K562 (cell line): Measurements from ENCODE around the gene DAPK3. TPM values are rescaled to one million over a fixed set of nuclear protein-coding genes. Genes with fewer than 3 reads are reported as not detected.

Experiments
- BDP1 ChIP-seq: IDR thresholded peaks from 3 replicates; pipeline ENCODE4 v1.6.1; 2011; ENCODE audit not compliant: insufficient read length, insufficient read depth
- CUX1 ChIP-seq: fragments of 200-800 bp; sonication (Bioruptor generic); IDR thresholded peaks from 2 replicates; pipeline ENCODE4 v1.6.1; 2016; ENCODE audit warnings: missing genetic modification characterization, missing compliant biosample characterization
- E2F4 ChIP-seq: sonication (generic); formaldehyde crosslinking; IDR thresholded peaks from 2 replicates; pipeline ENCODE4 v1.8.0; 2022; ENCODE audit warnings: mild to moderate bottlenecking, low read depth, missing genetic modification reagents
- MITF ChIP-seq: IDR thresholded peaks from 2 replicates; pipeline ENCODE4 v1.6.1; 2014; ENCODE audit warnings: antibody characterized with exemption
- MTA3 ChIP-seq: fragments of 450-650 bp; formaldehyde crosslinking; IDR thresholded peaks from 2 replicates; pipeline ENCODE4 v1.6.1; 2017; ENCODE audit warnings: mild to moderate bottlenecking, borderline replicate concordance
- NONO ChIP-seq, 2 experiments: fragments of 200-400 bp in 1 of 2; fragments of 450-650 bp in 1 of 2; formaldehyde crosslinking in 1 of 2; IDR thresholded peaks; 2 replicates each; pipeline ENCODE4 v1.6.1; 2017; ENCODE audit warnings: low read depth in 2 of 2, mild to moderate bottlenecking in 2 of 2, moderate library complexity in 2 of 2, low read length in 1 of 2
- REST ChIP-seq, 2 experiments: fragments of 450-650 bp; formaldehyde crosslinking in 1 of 2; IDR thresholded peaks; 2 replicates each; pipeline versions ENCODE4 v1.4.0 to v1.6.1; 2014 to 2020; ENCODE audit warnings: mild to moderate bottlenecking in 2 of 2, borderline replicate concordance in 1 of 2, low read depth in 1 of 2
- SUPT5H ChIP-seq: fragments of 450-650 bp; IDR thresholded peaks from 2 replicates; pipeline ENCODE4 v1.6.1; 2016
- XRCC5 ChIP-seq: fragments of 200-400 bp; formaldehyde crosslinking; IDR thresholded peaks from 2 replicates; pipeline ENCODE4 v1.6.1; 2017; ENCODE audit warnings: low read depth, mild to moderate bottlenecking, low read length
- ZNF586 ChIP-seq: fragments of 450-650 bp; formaldehyde crosslinking; conservative IDR thresholded peaks from 2 replicates; pipeline ENCODE4 v1.4.0; 2020; ENCODE audit warnings: mild to moderate bottlenecking, moderate library complexity
- polyA plus RNA-seq, 8 experiments: library from polyadenylated mRNA; depleted of rRNA in 4 of 8; stranded (reverse) in 5 of 8; unstranded in 3 of 8; fragments of >200 nt; fragmentation: Nextera tagmentation in 2 of 8; fragmentation: Illumina TruSeq in 1 of 8; extraction: Ambion mirVana in 2 of 8; extraction: Trizol in 1 of 8; gene quantifications; 2 replicates each; pipeline versions ENCODE4 v1.2.1 to v1.2.3, GENCODE V29; 2011 to 2014; ENCODE audit warnings: inconsistent platforms in 1 of 8, missing spikeins in 1 of 8
- total RNA-seq, 7 experiments: library from RNA; depleted of rRNA in 6 of 7; stranded (reverse); fragments of >200 nt in 6 of 7; fragmentation: Illumina TruSeq in 2 of 7; extraction: Trizol in 2 of 7; gene quantifications; 2 replicates each; pipeline versions ENCODE4 v1.2.1 to v1.2.3, GENCODE V29; 2011 to 2021; ENCODE audit warnings: low replicate concordance in 1 of 7

The DAPK3 gene
- total and polyA plus RNA-seq, 9 of the 15 experiments (the other 6 are each of a cell fraction or from before 2014, with no cell fraction given), result 0.14 to 63.4 (median 25.0) TPM

GRCh38 chr19:3984908-3985642 is 14.2 kb upstream of the DAPK3 start, which contains the start of gene EEF2 (continued):
- no peak for TF ChIP-seq CUX1 (CRISPR knock-in tag)
- no peak for TF ChIP-seq BDP1
- TF ChIP-seq NONO (IDR thresholded peaks at IDR 0.05; ENCODE audit: low read depth in 2 of 2, low read length in 1 of 2), result peak; percentile 92 to 98
- TF ChIP-seq MTA3, result peak; percentile 99
- TF ChIP-seq E2F4 (CRISPR knock-in tag), result peak; percentile 25; the same call in 1 of the 2 replicates
- TF ChIP-seq MITF, result no peak
- peak; percentile 80 for TF ChIP-seq REST (IDR thresholded peaks at IDR 0.05; ENCODE audit: borderline replicate concordance)
- TF ChIP-seq REST (CRISPR knock-in tag; IDR thresholded peaks at IDR 0.05; ENCODE audit: low read depth), result peak; percentile 65; the same call in 1 of the 2 replicates
- TF ChIP-seq SUPT5H, result peak; percentile 100
- peak; percentile 39; the same call in 1 of the 2 replicates for TF ChIP-seq XRCC5
- TF ChIP-seq ZNF586 (CRISPR knock-in tag), result no peak
